SK-N-MC (cell line): ENCODE data around the gene NEU1.

ENCODE experiments used
- EZH2 ChIP-seq: fragments of 200-600 bp; sonication (generic); IDR thresholded peaks from one replicate; pipeline ENCODE4 v1.6.1; 2017; ENCODE audit warnings: antibody characterized with exemption
- FOXP2 ChIP-seq: optimal IDR thresholded peaks from 2 replicates; pipeline ENCODE3; 2011; ENCODE audit warnings: mild to moderate bottlenecking, moderate library complexity; ENCODE audit not compliant: insufficient read depth; ENCODE audit errors: extremely low read length, control extremely low read depth
- POLR2AphosphoS5 ChIP-seq: IDR thresholded peaks from 2 replicates; pipeline ENCODE4 v1.6.1; 2012; ENCODE audit warnings: mild to moderate bottlenecking, low read depth, low read length, borderline replicate concordance

GRCh38 chr6:31850765-31851484 lies 11.7 kb downstream of the NEU1 start:
- TF ChIP-seq EZH2 (no peak), POLR2AphosphoS5 (no peak), FOXP2 (no peak)
